Activated CD4-positive, alpha-beta T cell treated with anti-CD3 and anti-CD28 coated beads for 36 hours (primary cell): ENCODE measurements around the gene FCGBP. TPM values are rescaled to one million over a fixed set of nuclear protein-coding genes. Genes with fewer than 3 reads are reported as not detected.

Experiments
- ATAC-seq: fragments of 200-7000 bp; cut with Tn5 transposase; one replicate; pipeline ENCODE4 v1.10.0; 2021; ENCODE audit warnings: mild to moderate bottlenecking, moderate library complexity
- CTCF ChIA-PET: fragments of 350-600 bp; sonication (Branson Sonifier 250); formaldehyde crosslinking; loops from one replicate; lab custom pipeline; 2021; ENCODE audit warnings: antibody characterized with exemption; lab: Charles Lee
- POLR2A ChIA-PET: fragments of 350-600 bp; sonication (Branson Sonifier 250); formaldehyde crosslinking; loops from one replicate; lab custom pipeline; 2021; ENCODE audit warnings: antibody characterized with exemption, inconsistent platforms; lab: Charles Lee
- DNase-seq: peaks from one replicate; pipeline ENCODE4 v3.0.0-alpha.2; 2020
- H3K27ac Mint-ChIP-seq: one replicate; pipeline ENCODE4 v1.8.0; 2021; ENCODE audit warnings: mixed read lengths
- H3K27me3 Mint-ChIP-seq: one replicate; pipeline ENCODE4 v1.8.0; 2021; ENCODE audit warnings: mixed read lengths
- H3K36me3 Mint-ChIP-seq: one replicate; pipeline ENCODE4 v1.8.0; 2021; ENCODE audit warnings: low read depth, mixed read lengths
- H3K4me1 Mint-ChIP-seq: one replicate; pipeline ENCODE4 v1.8.0; 2021; ENCODE audit warnings: mixed read lengths
- H3K4me3 Mint-ChIP-seq: one replicate; pipeline ENCODE4 v1.8.0; 2021; ENCODE audit warnings: mild to moderate bottlenecking, moderate library complexity, mixed read lengths
- H3K9me3 Mint-ChIP-seq: one replicate; pipeline ENCODE4 v1.8.0; 2021; ENCODE audit warnings: low read depth, mixed read lengths
- intact Hi-C, 2 experiments: fragments of 100-400 bp; cut with DNase I in 1 of 2; cut with micrococcal nuclease in 1 of 2; formaldehyde crosslinking; loops; one replicate each; pipeline versions ENCODE4 v1.14.2 to v1.15.1; 2022 to 2024; cut with DNase I, micrococcal nuclease
- total RNA-seq, 2 experiments: library from RNA; stranded (reverse); gene quantifications; one replicate each; pipeline ENCODE4 v1.2.3, GENCODE V29; 2021

The FCGBP gene
- total RNA-seq, result 1 to 10 TPM; 4.9 TPM

DNA sequence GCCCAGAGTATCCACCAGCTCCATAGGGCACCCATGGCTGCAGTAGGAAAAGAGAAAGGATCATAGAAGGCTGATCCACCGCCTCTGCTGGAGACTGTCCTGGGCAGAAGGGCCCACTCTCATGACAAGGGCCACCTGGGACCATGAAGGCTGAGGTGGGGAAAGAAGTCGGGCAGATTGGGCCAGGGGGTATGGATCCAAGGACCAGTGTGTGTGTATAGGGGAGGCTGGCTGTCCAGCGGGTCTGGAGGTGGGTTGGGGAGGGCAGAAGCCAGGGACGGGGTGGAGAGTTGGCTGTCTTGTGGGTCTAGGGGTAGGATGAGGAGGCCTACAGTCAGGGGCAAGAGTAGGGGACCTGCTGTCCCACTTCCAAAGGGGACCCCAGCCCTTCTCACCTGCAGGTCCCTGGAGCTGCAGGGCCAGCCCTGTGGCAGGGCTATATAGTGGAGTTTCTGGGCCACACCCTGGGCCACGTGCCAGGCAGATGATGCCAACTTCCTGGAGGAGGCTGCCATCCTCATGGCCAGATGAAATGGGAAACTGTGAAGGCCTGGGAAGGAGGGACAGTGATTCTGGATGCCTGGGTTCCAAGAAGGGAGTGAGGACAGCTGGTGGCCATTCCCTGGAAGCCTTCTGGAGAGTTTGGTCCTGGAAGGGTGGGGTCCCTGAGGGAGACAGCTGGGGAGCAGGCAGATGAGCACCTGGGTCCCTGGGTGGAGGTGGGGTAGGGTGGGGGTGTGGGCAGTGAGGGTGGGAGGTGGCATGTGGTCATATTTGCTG is at the start of gene FCGBP:
Gene FCGBP (minus strand): TSS at position 51 of the 780 bp plus-strand sequence.
- H3K27me3 Mint-ChIP-seq, result no peaks in the 10 kb centered on the region
- CTCF ChIA-PET, result interaction anchor here (0.6 kb wide), 1 partner anchor 1886 kb away, joined by 3 read pairs; no protein-coding TSS in a partner anchor
- H3K36me3 Mint-ChIP-seq, result no peaks in the 10 kb centered on the region
- peak within 1 kb of the TSS; percentile 90 for H3K27ac Mint-ChIP-seq
- no peak within 1 kb of the TSS for H3K4me3 Mint-ChIP-seq
- intact Hi-C loops, result no loop called here
- DNase-seq (no peak), ATAC-seq (no peak)
- H3K9me3 Mint-ChIP-seq, result peaks cover 11% of the 10 kb centered on the region
- POLR2A ChIA-PET, result no interaction called here
- peaks cover 60% of the 10 kb centered on the region for H3K4me1 Mint-ChIP-seq

DNA sequence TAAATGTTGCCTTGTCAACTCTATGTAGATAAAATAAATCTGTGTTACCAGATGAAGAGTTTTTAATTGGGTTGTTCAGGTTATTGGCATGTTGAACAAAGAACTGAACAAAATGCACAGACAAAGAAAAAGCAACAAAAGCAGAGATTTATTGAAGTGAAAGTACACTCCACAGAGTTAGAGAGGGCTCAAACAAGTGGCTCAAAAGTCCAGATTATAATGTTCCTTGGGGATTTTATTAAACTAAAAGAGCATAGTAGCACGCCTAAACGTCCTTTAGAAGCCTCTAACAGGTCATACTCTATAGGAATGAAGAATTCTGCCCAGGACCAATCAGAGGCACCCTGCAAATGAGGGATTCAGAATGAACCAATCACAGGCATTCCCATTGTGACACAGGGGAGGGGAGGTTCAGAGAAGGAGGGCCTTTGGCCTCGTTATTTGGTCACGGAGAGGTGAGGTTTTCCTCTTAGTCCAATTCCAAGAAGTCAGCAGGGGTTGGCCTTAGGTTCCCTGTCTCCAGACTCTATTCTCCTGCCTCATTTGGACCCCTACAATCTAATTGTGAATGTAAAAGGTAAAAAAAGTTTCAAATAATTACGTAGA is 49.4 kb upstream of the FCGBP start:
- H3K36me3 Mint-ChIP-seq, result peaks cover 80% of the 10 kb centered on the region

DNA sequence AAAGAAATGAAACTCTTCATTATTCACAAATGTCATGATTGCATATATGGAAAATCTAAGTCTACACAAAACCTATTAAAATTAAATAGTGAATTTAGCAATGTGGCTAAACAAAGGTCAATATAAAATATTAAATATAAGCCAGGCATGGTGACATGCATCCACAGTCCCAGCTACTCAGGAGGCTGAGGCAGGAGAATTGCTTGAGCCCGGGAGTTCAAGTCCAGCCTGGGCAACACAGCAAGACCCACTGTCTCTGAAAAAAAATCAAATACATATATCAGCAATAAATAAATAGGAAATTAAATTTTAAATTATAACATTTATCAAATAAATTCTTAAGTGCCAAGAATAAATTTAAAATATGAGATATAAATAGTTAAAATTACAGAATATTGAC is 48.4 kb upstream of the FCGBP start:
- Mint-ChIP-seq H3K4me1 (peaks cover 4% of the 10 kb centered on the region), H3K9me3 (peaks cover 29% of the 10 kb centered on the region), H3K27ac (no peak overlapping the region), H3K27me3 (no peaks in the 10 kb centered on the region), H3K4me3 (no peak overlapping the region), H3K36me3 (peaks cover 86% of the 10 kb centered on the region)
- ATAC-seq (no peak), DNase-seq (no peak)
- CTCF ChIA-PET, result interaction anchor here (1.6 kb wide), 1 partner anchor 12 kb away, joined by 3 read pairs; the partner anchor contains the start of gene PSMC4
- POLR2A ChIA-PET, result no interaction called here
- intact Hi-C loops, result no loop called here

More for the DNA sequence above, 49.4 kb upstream of the FCGBP start:
- intact Hi-C loops, result no loop called here
- Mint-ChIP-seq H3K27me3 (no peaks in the 10 kb centered on the region), H3K4me1 (peaks cover 4% of the 10 kb centered on the region), H3K27ac (no peak overlapping the region), H3K9me3 (peaks cover 29% of the 10 kb centered on the region), H3K4me3 (no peak overlapping the region)
- ChIA-PET CTCF (interaction anchor here (0.6 to 1.6 kb wide), 2 partner anchors 13 to 614 kb away, joined by 3 read pairs; partner anchors contain the start of gene PSMC4), POLR2A (interaction anchor here (0.6 kb wide), 1 partner anchor 507 kb away, joined by 8 read pairs; no protein-coding TSS in a partner anchor)
- DNase-seq, result no peak
- no peak for ATAC-seq

DNA sequence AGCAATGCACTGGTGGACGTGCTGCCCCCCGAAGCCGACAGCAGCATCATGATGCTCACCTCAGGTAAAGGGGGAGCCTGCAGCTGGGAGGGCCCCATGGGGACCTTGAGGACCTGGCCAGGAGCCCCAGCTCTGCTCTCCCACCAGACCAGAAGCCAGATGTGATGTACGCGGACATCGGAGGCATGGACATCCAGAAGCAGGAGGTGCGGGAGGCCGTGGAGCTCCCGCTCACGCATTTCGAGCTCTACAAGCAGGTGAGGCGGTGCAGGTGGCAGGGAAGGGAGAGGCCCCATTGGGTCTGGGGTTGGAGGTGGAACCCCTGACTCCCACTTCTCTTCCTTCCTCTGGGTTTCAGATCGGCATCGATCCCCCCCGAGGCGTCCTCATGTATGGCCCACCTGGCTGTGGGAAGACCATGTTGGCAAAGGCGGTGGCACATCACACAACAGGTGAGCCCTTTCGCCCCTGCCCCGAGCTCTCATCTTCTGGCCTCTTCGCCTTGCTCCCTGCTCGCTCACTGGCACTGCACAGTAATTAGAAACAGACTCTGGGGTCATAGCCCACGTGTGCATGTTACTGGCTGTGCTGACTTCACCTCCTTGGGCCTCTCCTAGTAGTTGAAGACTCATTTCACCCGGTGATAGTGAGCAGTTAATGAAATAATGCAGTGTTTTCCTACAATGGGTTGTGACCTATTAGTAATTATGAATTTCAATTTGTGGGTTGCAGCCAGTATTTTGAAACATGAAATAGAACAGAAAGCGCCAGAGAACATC is 40.1 kb upstream of the FCGBP start:
- DNase-seq (no peak), ATAC-seq (no peak)
- Mint-ChIP-seq H3K27me3 (no peaks in the 10 kb centered on the region), H3K4me3 (no peak overlapping the region), H3K9me3 (no peaks in the 10 kb centered on the region), H3K27ac (no peak overlapping the region), H3K36me3 (peaks cover 72% of the 10 kb centered on the region), H3K4me1 (peaks cover 34% of the 10 kb centered on the region)
- ChIA-PET POLR2A (no interaction called here), CTCF (no interaction called here)
- intact Hi-C loops, result loop anchor here (5.0 to 10.0 kb wide), 2 partner anchors 80 to 82 kb away; no protein-coding TSS in a partner anchor

DNA sequence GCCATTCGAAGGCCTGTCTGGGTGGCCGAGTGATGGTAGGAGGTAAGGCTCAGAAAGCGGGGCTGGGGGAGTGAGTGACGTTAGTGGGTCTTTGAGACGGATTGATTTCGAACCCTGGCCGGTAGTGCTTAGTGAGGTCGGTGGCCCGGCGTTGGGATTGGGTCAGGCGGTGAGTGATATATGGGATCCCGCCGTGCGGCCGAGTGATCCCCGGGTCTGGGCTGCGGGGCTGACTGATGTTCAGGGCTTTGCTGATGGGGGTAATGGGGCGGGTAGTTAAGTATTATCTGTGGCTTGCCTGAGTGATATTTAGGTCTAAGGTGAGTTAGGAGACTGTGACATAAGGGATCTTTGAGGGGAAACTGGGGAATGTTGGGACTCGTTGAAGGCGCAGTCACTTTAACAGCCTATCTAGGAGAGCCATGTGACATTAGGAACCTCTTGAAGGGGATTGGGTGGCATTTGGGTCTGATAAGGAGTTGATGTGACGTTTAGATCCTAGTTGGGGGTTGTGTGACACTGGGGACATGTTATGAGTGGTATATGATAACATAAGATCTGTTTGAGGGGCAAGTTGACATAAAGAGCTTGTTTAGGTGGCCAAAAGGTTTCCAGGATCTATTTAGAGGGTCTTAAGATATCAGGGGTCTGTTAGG is 37.1 kb upstream of the FCGBP start:
- H3K4me3 Mint-ChIP-seq, result peak overlapping the region; percentile 89
- peaks cover 47% of the 10 kb centered on the region for H3K4me1 Mint-ChIP-seq
- H3K27me3 Mint-ChIP-seq, result no peaks in the 10 kb centered on the region
- intact Hi-C loops, result loop anchor here (1.0 to 10.0 kb wide), 13 partner anchors 26 to 827 kb away; partner anchors contain the start of genes ZNF546 (in 2 of the 2), AKT2 (in 1 of the 2), DYRK1B (in 1 of the 2) and EGLN2 (in 1 of the 2)
- H3K36me3 Mint-ChIP-seq, result peaks cover 59% of the 10 kb centered on the region
- peak overlapping the region; percentile 96 for H3K27ac Mint-ChIP-seq
- POLR2A ChIA-PET, result interaction anchor here (0.9 to 1.9 kb wide), 6 partner anchors 11 to 219 kb away, joined by 3 to 17 read pairs (median 4); partner anchors contain the start of genes FBL and ZNF546
- CTCF ChIA-PET, result interaction anchor here (0.5 to 2.8 kb wide), 26 partner anchors 9 to 194 kb away, joined by 3 to 24 read pairs (median 7); partner anchors contain the start of genes FBL, ZNF546, ZNF780A and ZNF780B
- peak; percentile 43 for DNase-seq
- ATAC-seq, result no peak
- H3K9me3 Mint-ChIP-seq, result peaks cover 5% of the 10 kb centered on the region

DNA sequence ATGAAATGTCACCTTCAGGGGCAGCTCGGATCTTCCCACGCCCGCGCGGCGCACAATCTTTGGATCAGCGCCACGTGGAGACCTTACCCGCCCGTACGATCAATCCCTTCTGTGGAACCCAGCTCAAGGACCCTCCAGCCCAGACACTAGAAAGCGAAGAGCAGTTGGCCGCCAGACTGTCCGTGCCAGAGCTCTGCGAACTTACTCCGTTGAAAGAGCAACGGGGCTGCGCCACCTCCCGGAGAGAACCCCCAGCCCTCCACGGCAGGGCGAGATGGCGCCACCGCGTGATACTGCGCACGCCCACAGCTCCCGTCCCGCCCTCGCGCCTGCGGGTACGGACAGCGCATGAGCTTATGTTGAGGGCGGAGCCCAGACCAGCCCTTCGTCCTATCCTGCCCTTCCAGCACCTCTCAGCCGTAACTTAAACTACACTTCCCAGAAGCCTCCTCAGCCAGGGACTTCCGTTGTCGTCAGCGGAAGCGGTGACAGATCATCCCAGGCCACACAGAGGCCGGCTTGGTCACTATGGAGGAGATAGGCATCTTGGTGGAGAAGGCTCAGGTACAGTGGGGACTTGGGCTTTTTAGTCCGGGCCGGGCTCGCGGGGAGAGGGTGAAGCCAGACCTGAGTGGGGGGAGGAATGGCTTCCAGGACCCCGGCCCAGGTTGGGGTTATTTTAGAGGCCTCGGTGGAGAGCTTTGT is 36.4 kb upstream of the FCGBP start, which contains the start of gene PSMC4:
Gene PSMC4 (plus strand): TSS at position 491 of the 705 bp plus-strand sequence. CDS start 38 bp downstream, at position 529.
- Mint-ChIP-seq H3K4me1 (peaks cover 47% of the 10 kb centered on the region), H3K9me3 (peaks cover 5% of the 10 kb centered on the region), H3K4me3 (peak within 1 kb of the TSS; percentile 89), H3K36me3 (peaks cover 56% of the 10 kb centered on the region), H3K27ac (peak within 1 kb of the TSS; percentile 96), H3K27me3 (no peaks in the 10 kb centered on the region)
- DNase-seq (peak; percentile 99), ATAC-seq (peak; percentile 95)
- ChIA-PET POLR2A (interaction anchor here (0.6 to 1.9 kb wide), 19 partner anchors 10 to 455 kb away, joined by 3 to 17 read pairs (median 3); partner anchors contain the start of genes FBL, SERTAD1, ZNF546 and ZNF780A), CTCF (interaction anchor here (0.5 to 2.8 kb wide), 38 partner anchors 8 to 420 kb away, joined by 3 to 24 read pairs (median 6); partner anchors contain the start of genes FBL, ZNF546, ZNF780A and ZNF780B)
- intact Hi-C loops, result loop anchor here (1.0 to 10.0 kb wide), 14 partner anchors 26 to 828 kb away; partner anchors contain the start of genes ZNF546 (in 2 of the 2), AKT2 (in 1 of the 2), DYRK1B (in 1 of the 2) and EGLN2 (in 1 of the 2)

DNA sequence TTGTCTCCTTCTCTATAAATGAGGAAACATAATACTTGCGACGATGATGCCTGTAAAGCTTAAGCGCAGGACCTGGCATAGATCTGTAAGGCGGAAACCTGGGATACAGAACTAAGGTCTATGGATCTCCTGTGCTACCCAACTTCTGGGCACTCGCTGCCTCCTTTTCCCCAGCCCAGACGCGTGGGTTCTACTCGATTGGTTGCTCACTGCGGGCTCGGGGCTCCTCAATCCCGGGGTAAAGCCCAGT is 35.9 kb upstream of the FCGBP start:
- Mint-ChIP-seq H3K36me3 (peaks cover 51% of the 10 kb centered on the region), H3K27ac (peak overlapping the region; percentile 96), H3K9me3 (peaks cover 5% of the 10 kb centered on the region), H3K27me3 (no peaks in the 10 kb centered on the region), H3K4me1 (peaks cover 47% of the 10 kb centered on the region), H3K4me3 (peak overlapping the region; percentile 89)
- no peak for DNase-seq
- ChIA-PET POLR2A (interaction anchor here (0.6 to 1.9 kb wide), 19 partner anchors 9 to 456 kb away, joined by 3 to 17 read pairs (median 3); partner anchors contain the start of genes FBL, SERTAD1, ZNF546 and ZNF780A), CTCF (interaction anchor here (0.6 to 2.8 kb wide), 30 partner anchors 9 to 419 kb away, joined by 3 to 24 read pairs (median 6); partner anchors contain the start of genes FBL, ZNF546, ZNF780A and ZNF780B)
- peak; percentile 27 for ATAC-seq
- intact Hi-C loops, result loop anchor here (1.0 to 10.0 kb wide), 7 partner anchors 30 to 828 kb away; partner anchors contain the start of genes EGLN2 (in 1 of the 2) and MAP3K10 (in 1 of the 2)

DNA sequence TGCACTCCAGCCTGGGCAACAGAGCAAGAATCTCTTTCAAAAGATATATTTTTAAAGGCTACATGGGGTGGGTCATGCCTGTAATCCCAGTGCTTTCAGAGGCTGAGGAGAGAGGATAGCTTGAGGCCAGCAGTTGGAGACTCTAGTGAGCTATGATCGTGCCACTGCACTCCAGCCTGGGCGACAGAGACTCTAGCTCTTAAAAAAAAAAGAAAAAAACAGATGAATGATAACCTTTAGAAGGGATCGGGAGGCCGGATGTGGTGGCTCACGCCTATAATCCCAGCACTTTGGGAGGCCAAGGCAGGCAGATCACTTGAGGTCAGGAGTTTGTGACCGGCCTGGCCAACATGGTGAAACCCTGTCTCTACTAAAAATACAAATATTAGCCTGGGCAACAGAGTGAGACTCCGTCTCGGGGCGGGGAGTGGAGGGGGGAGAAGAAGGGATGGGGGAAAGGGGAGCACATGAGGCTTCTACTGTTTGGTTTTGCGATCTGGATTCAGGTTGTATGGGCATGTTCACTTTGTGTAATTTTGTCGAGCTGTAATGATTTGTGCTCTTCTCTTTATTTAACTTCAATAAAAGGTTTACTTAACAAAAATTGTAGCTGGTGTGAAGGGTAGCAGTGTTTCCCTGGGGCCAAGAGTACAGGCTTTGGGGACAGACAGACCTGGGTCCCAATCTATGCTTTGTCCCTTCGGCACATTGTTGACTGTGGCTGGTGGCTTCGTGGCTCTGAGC is 35.4 kb upstream of the FCGBP start:
- ChIA-PET POLR2A (interaction anchor here (0.6 to 1.9 kb wide), 15 partner anchors 9 to 579 kb away, joined by 3 to 17 read pairs (median 3); partner anchors contain the start of genes FBL, MED29, PAF1 and SERTAD1), CTCF (interaction anchor here (0.6 to 2.8 kb wide), 27 partner anchors 9 to 419 kb away, joined by 3 to 24 read pairs (median 7); partner anchors contain the start of genes FBL, ZNF546 and ZNF780B)
- Mint-ChIP-seq H3K36me3 (peaks cover 48% of the 10 kb centered on the region), H3K9me3 (peaks cover 5% of the 10 kb centered on the region), H3K27me3 (no peaks in the 10 kb centered on the region), H3K4me3 (peak overlapping the region; percentile 89), H3K27ac (peak overlapping the region; percentile 96), H3K4me1 (peaks cover 47% of the 10 kb centered on the region)
- ATAC-seq (no peak), DNase-seq (peak; percentile 49)
- intact Hi-C loops, result loop anchor here (1.0 to 10.0 kb wide), 8 partner anchors 9 to 829 kb away; partner anchors contain the start of genes EGLN2 (in 1 of the 2) and MAP3K10 (in 1 of the 2)

DNA sequence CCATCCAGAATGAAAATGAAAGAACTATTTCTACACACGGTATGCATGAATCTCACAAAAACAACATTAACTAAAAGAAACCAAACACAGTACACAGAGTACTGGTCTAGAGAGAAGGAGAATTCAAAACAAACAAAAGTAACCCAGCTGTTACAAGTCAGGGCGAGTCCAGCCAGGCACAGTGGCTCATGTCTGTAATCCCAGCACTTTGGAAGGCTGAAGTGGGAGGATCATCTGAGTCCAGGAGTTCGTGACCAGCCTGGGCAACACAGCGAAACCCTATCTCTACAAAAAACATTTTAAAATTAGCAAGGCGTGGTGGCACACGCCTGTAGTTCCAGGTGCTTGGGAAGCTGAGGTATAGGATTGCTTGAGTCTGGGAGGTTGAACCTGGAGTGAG is 34.8 kb upstream of the FCGBP start:
- intact Hi-C loops, result loop anchor here in 1 of 2 experiments (1.0 kb wide), 1 partner anchor 8 kb away; no protein-coding TSS in a partner anchor
- ChIA-PET POLR2A (interaction anchor here (0.6 to 0.9 kb wide), 2 partner anchors 32 to 829 kb away, joined by 3 read pairs; no protein-coding TSS in a partner anchor), CTCF (interaction anchor here (0.9 to 2.8 kb wide), 10 partner anchors 8 to 71 kb away, joined by 3 to 24 read pairs (median 8); partner anchors contain the start of gene ZNF546)
- H3K36me3 Mint-ChIP-seq, result peaks cover 42% of the 10 kb centered on the region
- H3K27me3 Mint-ChIP-seq, result no peaks in the 10 kb centered on the region
- H3K9me3 Mint-ChIP-seq, result peaks cover 5% of the 10 kb centered on the region
- H3K4me3 Mint-ChIP-seq, result peak overlapping the region; percentile 89
- ATAC-seq, result peak; percentile 5
- peaks cover 43% of the 10 kb centered on the region for H3K4me1 Mint-ChIP-seq
- DNase-seq, result no peak
- H3K27ac Mint-ChIP-seq, result peak overlapping the region; percentile 96
